ENCODE data around the gene ATP8A2.

GRCh38 chr13:25598421-25598820 lies 226.6 kb downstream of the ATP8A2 start:
- TF ChIP-seq POLR2AphosphoS5 (IDR thresholded peaks at IDR 0.05; ENCODE audit: borderline replicate concordance, low read depth, low read length): no peak
- no peak for TF ChIP-seq EZH2 (IDR thresholded peaks at IDR 0.05)
- no peak for TF ChIP-seq FOXP2 (optimal IDR thresholded peaks at IDR 0.05; ENCODE audit: control extremely low read depth, extremely low read length, insufficient read depth)
